Measurements from ENCODE around the gene SH3RF3. TPM values are rescaled to one million over a fixed set of nuclear protein-coding genes. Genes with fewer than 3 reads are reported as not detected.

SH3RF3 gene
- total RNA-seq, 2 donors from 2014 or later: 1.5 to 1.8 TPM

- Mint-ChIP-seq H3K27ac (no peak overlapping the region), H3K4me3 (no peak overlapping the region), H3K27me3 (ENCODE audit: insufficient read depth) (no peaks in the 10 kb centered on the region), H3K9me3 (no peaks in the 10 kb centered on the region), H3K4me1 (peaks cover 6% of the 10 kb centered on the region), H3K36me3 (ENCODE audit: low read depth) (no peaks in the 10 kb centered on the region)
- Histone ChIP-seq H3K27me3 (ENCODE audit: control insufficient read depth, insufficient read depth, low read length, poor library complexity, severe bottlenecking) (no peaks in the 10 kb centered on the region), H3K9ac (ENCODE audit: extremely low read depth, low read length, poor library complexity, severe bottlenecking) (no peak overlapping the region), H3K9me3 (ENCODE audit: control insufficient read depth, low read length) (no peaks in the 10 kb centered on the region), H3K27ac (ENCODE audit: low read depth, low read length) (peak overlapping the region; percentile 53), H3K4me1 (ENCODE audit: control insufficient read depth, insufficient read depth, low read length) (no peaks in the 10 kb centered on the region), H3K36me3 (ENCODE audit: control insufficient read depth, insufficient read depth, low read length) (no peaks in the 10 kb centered on the region), H3K4me3 (ENCODE audit: low read length) (no peak overlapping the region)
- WGBS, 2 experiments (ENCODE audit: insufficient coverage in 1 of 2, insufficient read length in 1 of 2): 60 to 74% methylated on average over 18 to 22 of the region's 22 CpGs
- no peak for DNase-seq
- no peak for TF ChIP-seq CTCF (conservative IDR thresholded peaks at IDR 0.05)
These were observed 281.2 kb downstream of the SH3RF3 start for GRCh38 chr2:109410039-109410815.

- no peak for TF ChIP-seq CTCF (conservative IDR thresholded peaks at IDR 0.05)
- Mint-ChIP-seq H3K4me1 (peaks cover 6% of the 10 kb centered on the region), H3K9me3 (no peaks in the 10 kb centered on the region), H3K27me3 (ENCODE audit: insufficient read depth) (no peaks in the 10 kb centered on the region), H3K36me3 (ENCODE audit: low read depth) (no peaks in the 10 kb centered on the region), H3K27ac (no peak overlapping the region), H3K4me3 (no peak overlapping the region)
- Histone ChIP-seq H3K9ac (ENCODE audit: extremely low read depth, low read length, poor library complexity, severe bottlenecking) (no peak overlapping the region), H3K9me3 (ENCODE audit: control insufficient read depth, low read length) (no peaks in the 10 kb centered on the region), H3K27me3 (ENCODE audit: control insufficient read depth, insufficient read depth, low read length, poor library complexity, severe bottlenecking) (no peaks in the 10 kb centered on the region), H3K4me3 (ENCODE audit: low read length) (no peak overlapping the region), H3K27ac (ENCODE audit: low read depth, low read length) (no peak overlapping the region), H3K36me3 (ENCODE audit: control insufficient read depth, insufficient read depth, low read length) (no peaks in the 10 kb centered on the region), H3K4me1 (ENCODE audit: control insufficient read depth, insufficient read depth, low read length) (no peaks in the 10 kb centered on the region)
- WGBS, 2 experiments (ENCODE audit: insufficient coverage in 1 of 2, insufficient read length in 1 of 2): 92 to 95% methylated on average over 14 to 19 of the region's 19 CpGs
- DNase-seq: no peak
These were observed 282.8 kb downstream of the SH3RF3 start for GRCh38 chr2:109411640-109412325.

- no peak overlapping the region for H3K27ac Mint-ChIP-seq
These were observed 286.6 kb downstream of the SH3RF3 start for GRCh38 chr2:109415581-109416013.

More at GRCh38 chr2:109415581-109416013, 286.6 kb downstream of the SH3RF3 start:
- H3K27ac ChIP-seq (ENCODE audit: low read depth, low read length): no peak overlapping the region
- H3K36me3 ChIP-seq (ENCODE audit: control insufficient read depth, insufficient read depth, low read length): no peaks in the 10 kb centered on the region
- H3K9ac ChIP-seq (ENCODE audit: extremely low read depth, low read length, poor library complexity, severe bottlenecking): no peak overlapping the region
- Mint-ChIP-seq H3K4me3 (no peak overlapping the region), H3K27me3 (ENCODE audit: insufficient read depth) (no peaks in the 10 kb centered on the region), H3K4me1 (peaks cover 5% of the 10 kb centered on the region), H3K9me3 (no peaks in the 10 kb centered on the region), H3K36me3 (ENCODE audit: low read depth) (no peaks in the 10 kb centered on the region)
- no peak overlapping the region for H3K4me3 ChIP-seq (ENCODE audit: low read length)
- no peaks in the 10 kb centered on the region for H3K4me1 ChIP-seq (ENCODE audit: control insufficient read depth, insufficient read depth, low read length)
- no peaks in the 10 kb centered on the region for H3K9me3 ChIP-seq (ENCODE audit: control insufficient read depth, low read length)
- no peaks in the 10 kb centered on the region for H3K27me3 ChIP-seq (ENCODE audit: control insufficient read depth, insufficient read depth, low read length, poor library complexity, severe bottlenecking)
- peak; percentile 53 for TF ChIP-seq CTCF (conservative IDR thresholded peaks at IDR 0.05)
- WGBS, 2 experiments (ENCODE audit: insufficient coverage in 1 of 2, insufficient read length in 1 of 2): 70 to 75% methylated on average over 6 to 7 of the region's 7 CpGs
- DNase-seq: peak; percentile 79
